ENCODE measurements around the gene SLC43A2. TPM values are rescaled to one million over a fixed set of nuclear protein-coding genes. Genes with fewer than 3 reads are reported as not detected.

The SLC43A2 gene
- total RNA-seq, 2 experiments from 2014 or later = 9.0 to 10.2 TPM

GRCh38 chr17:1647802-1648171, 19.2 kb upstream of the SLC43A2 start:
- intact Hi-C loops (cut with DNase I, micrococcal nuclease) = loop anchor here (2.0 to 5.0 kb wide), 3 partner anchors 35 to 380 kb away; partner anchors contain the start of genes PRPF8 (in 1 of the 2) and RTN4RL1 (in 1 of the 2)
- no peak overlapping the region for H3K27ac Mint-ChIP-seq
- no peak overlapping the region for H3K27ac ChIP-seq (ENCODE audit: low read depth in 1 of 2, low read length in 2 of 2)
- no peaks in the 10 kb centered on the region for H3K27me3 Mint-ChIP-seq
- H3K36me3 Mint-ChIP-seq (ENCODE audit: low read depth) = peaks cover 25% of the 10 kb centered on the region
- DNase-seq = peak in 1 of 14 experiments; percentile 47
- no peaks in the 10 kb centered on the region for H3K27me3 ChIP-seq (ENCODE audit: control insufficient read depth in 1 of 2, insufficient read depth in 2 of 2, low read length in 2 of 2)
- H3K4me3 Mint-ChIP-seq = peak overlapping the region; percentile 79
- peaks cover 25% of the 10 kb centered on the region for H3K36me3 ChIP-seq (ENCODE audit: insufficient read depth, low read length)
- TF ChIP-seq CTCF (IDR thresholded peaks at IDR 0.05) = no peak
- ATAC-seq (ENCODE audit: poor library complexity) = no peak
- ChIA-PET CTCF (interaction anchor here (1.1 to 2.9 kb wide), 7 partner anchors 21 to 186 kb away, joined by 3 to 11 read pairs (median 8); no protein-coding TSS in a partner anchor), POLR2A (interaction anchor here (2.6 to 3.9 kb wide), 5 partner anchors 19 to 182 kb away, joined by 10 to 44 read pairs (median 24); partner anchors contain the start of genes INPP5K, PRPF8, RPA1 and SLC43A2)
- peaks cover 21% of the 10 kb centered on the region for H3K4me1 Mint-ChIP-seq (ENCODE audit: low read depth)
- H3K4me3 ChIP-seq (ENCODE audit: low read length) = peak overlapping the region; percentile 61
- H3K9me3 Mint-ChIP-seq = no peaks in the 10 kb centered on the region
- peaks cover 0 to 1% of the 10 kb centered on the region in 2 experiments for H3K9me3 ChIP-seq (ENCODE audit: control insufficient read depth in 1 of 2, insufficient read depth in 1 of 2, low read length in 2 of 2)
- peaks cover 46% of the 10 kb centered on the region for H3K4me1 ChIP-seq (ENCODE audit: insufficient read depth, low read length)

GRCh38 chr17:1646199-1646875, 17.7 kb upstream of the SLC43A2 start:
- CTCF ChIA-PET = no interaction called here
- Histone ChIP-seq H3K4me1 (ENCODE audit: insufficient read depth, low read length) (peaks cover 46% of the 10 kb centered on the region), H3K27me3 (ENCODE audit: control insufficient read depth in 1 of 2, insufficient read depth in 2 of 2, low read length in 2 of 2) (no peaks in the 10 kb centered on the region), H3K36me3 (ENCODE audit: insufficient read depth, low read length) (peaks cover 11% of the 10 kb centered on the region), H3K9me3 (ENCODE audit: control insufficient read depth in 1 of 2, insufficient read depth in 1 of 2, low read length in 2 of 2) (peaks cover 0 to 5% of the 10 kb centered on the region in 2 experiments), H3K27ac (ENCODE audit: low read depth in 1 of 2, low read length in 2 of 2) (no peak overlapping the region), H3K4me3 (ENCODE audit: low read length) (no peak overlapping the region)
- POLR2A ChIA-PET = interaction anchor here (0.6 to 1.3 kb wide), 2 partner anchors 38 to 92 kb away, joined by 3 to 7 read pairs; partner anchors contain the start of gene PRPF8
- ATAC-seq (ENCODE audit: poor library complexity) (no peak), DNase-seq (no peak)
- no peak for TF ChIP-seq CTCF (IDR thresholded peaks at IDR 0.05)
- Mint-ChIP-seq H3K9me3 (no peaks in the 10 kb centered on the region), H3K4me3 (peak overlapping the region; percentile 65), H3K36me3 (ENCODE audit: low read depth) (peaks cover 12% of the 10 kb centered on the region), H3K4me1 (ENCODE audit: low read depth) (peaks cover 21% of the 10 kb centered on the region), H3K27me3 (no peaks in the 10 kb centered on the region), H3K27ac (no peak overlapping the region)
- intact Hi-C loops (cut with DNase I, micrococcal nuclease) = loop anchor here (5.0 kb wide), 2 partner anchors 36 to 381 kb away; partner anchors contain the start of genes PRPF8 (in 1 of the 2) and RTN4RL1 (in 1 of the 2)

- peak in 1 of 14 experiments; percentile 45 for DNase-seq
- peak within 1 kb of the TSS; percentile 83 for H3K4me3 Mint-ChIP-seq
- no peaks in the 10 kb centered on the region for H3K9me3 Mint-ChIP-seq
- H3K4me3 ChIP-seq (ENCODE audit: low read length) = no peak within 1 kb of the TSS
- no peak for TF ChIP-seq CTCF (IDR thresholded peaks at IDR 0.05)
- H3K4me1 ChIP-seq (ENCODE audit: insufficient read depth, low read length) = peaks cover 46% of the 10 kb centered on the region
- ChIA-PET POLR2A (interaction anchor here (0.6 to 1.3 kb wide), 2 partner anchors 39 to 91 kb away, joined by 3 to 7 read pairs; partner anchors contain the start of gene PRPF8), CTCF (no interaction called here)
- no peaks in the 10 kb centered on the region for H3K27me3 ChIP-seq (ENCODE audit: control insufficient read depth in 1 of 2, insufficient read depth in 2 of 2, low read length in 2 of 2)
- H3K4me1 Mint-ChIP-seq (ENCODE audit: low read depth) = peaks cover 21% of the 10 kb centered on the region
- H3K27me3 Mint-ChIP-seq = no peaks in the 10 kb centered on the region
- ATAC-seq (ENCODE audit: poor library complexity) = no peak
- H3K36me3 Mint-ChIP-seq (ENCODE audit: low read depth) = peaks cover 4% of the 10 kb centered on the region
- peak within 1 kb of the TSS; percentile 71 for H3K27ac Mint-ChIP-seq
- intact Hi-C loops (cut with DNase I, micrococcal nuclease) = loop anchor here (5.0 kb wide), 2 partner anchors 37 to 382 kb away; partner anchors contain the start of genes PRPF8 (in 1 of the 2) and RTN4RL1 (in 1 of the 2)
- peaks cover 2% of the 10 kb centered on the region for H3K36me3 ChIP-seq (ENCODE audit: insufficient read depth, low read length)
- H3K27ac ChIP-seq (ENCODE audit: low read depth in 1 of 2, low read length in 2 of 2) = no peak within 1 kb of the TSS
- H3K9me3 ChIP-seq (ENCODE audit: control insufficient read depth in 1 of 2, insufficient read depth in 1 of 2, low read length in 2 of 2) = peaks cover 0 to 5% of the 10 kb centered on the region in 2 experiments
Observed at GRCh38 chr17:1645207-1646171, 16.9 kb upstream of the SLC43A2 start, which contains the start of gene SCARF1. SCARF1 (minus strand) TSS chr17:1645732; CDS start chr17:1645697, 35 bp downstream.

Data from CD4-positive, alpha-beta T cell (primary cell).